ENCODE measurements around the gene EPAS1. TPM values are rescaled to one million over a fixed set of nuclear protein-coding genes. Genes with fewer than 3 reads are reported as not detected.
A peak's percentile ranks its signal among the peaks of the same experiment; 100 is the strongest.

The EPAS1 gene
- total and polyA plus RNA-seq, 9 of the 15 experiments (the other 6 are each of a cell fraction or from before 2014, with no cell fraction given), result 0.25 to 11.2 (median 4.1) TPM

- peak in 1 of 2 experiments; percentile 72; a peak in 2 of 4 replicates for TF ChIP-seq ZNF639 (CRISPR knock-in tag; conservative IDR thresholded peaks at IDR 0.05 in 1 of 2, IDR thresholded peaks at IDR 0.05 in 1 of 2)
- TF ChIP-seq CXXC5 (CRISPR knock-in tag; IDR thresholded peaks at IDR 0.05), result peak; percentile 79
- TF ChIP-seq NBN (IDR thresholded peaks at IDR 0.05; ENCODE audit: low read depth), result no peak
- TF ChIP-seq MYC (IDR thresholded peaks at IDR 0.05; ENCODE audit: low read depth, low read length), result 0 out of 2 replicates have a peak, but pooled peaks have one; percentile 27
- TF ChIP-seq MYC (CRISPR knock-in tag; IDR thresholded peaks at IDR 0.05; ENCODE audit: borderline replicate concordance, low read depth), result no peak
- TF ChIP-seq HMGN3 (IDR thresholded peaks at IDR 0.05; ENCODE audit: borderline replicate concordance, extremely low read depth, insufficient read length, low read depth, low read length), result peak; percentile 71
Measured at GRCh38 chr2:46296840-46297545, at the start of gene EPAS1 (continued).

- Histone ChIP-seq H3K79me2 (ENCODE audit: control insufficient read depth, insufficient read depth, low read length) (no peaks in the 10 kb centered on the region), H3K4me2 (ENCODE audit: insufficient read depth, low read length) (no peak overlapping the region), H3K36me3 (ENCODE audit: control insufficient read depth, insufficient read depth, low read length) (no peaks in the 10 kb centered on the region), H3K4me1 (replicated peaks in 1 of 2; ENCODE audit: control insufficient read depth in 2 of 2, insufficient read depth in 2 of 2, low read length in 2 of 2) (no peaks in the 10 kb centered on the region; a peak in 1 of 5 replicates), H2AFZ (ENCODE audit: low read depth, low read length) (no peak overlapping the region), H3K4me3 (no peak overlapping the region), H3K9ac (ENCODE audit: insufficient read depth in 1 of 2, low read depth in 2 of 2, low read length in 2 of 2) (no peak overlapping the region), H4K20me1 (replicated peaks; ENCODE audit: control insufficient read depth, insufficient read depth, low read length) (no peaks in the 10 kb centered on the region), H3K27ac (ENCODE audit: extremely low read depth, low read depth, low read length) (no peak overlapping the region), H3K9me3 (replicated peaks; ENCODE audit: control insufficient read depth, insufficient read depth, low read depth, low read length) (no peaks in the 10 kb centered on the region), H3K9me1 (ENCODE audit: control insufficient read depth, insufficient read depth, low read length) (no peaks in the 10 kb centered on the region), H3K27me3 (ENCODE audit: control insufficient read depth in 2 of 2, insufficient read depth in 2 of 2, low read length in 2 of 2) (no peaks in the 10 kb centered on the region)
- BruUV-seq (replicated peaks), result no TSS peak
- CTCF ChIA-PET (ENCODE audit: low intra/inter-chr PET ratio), result no interaction called here
- ATAC-seq, result no peak
- no peak for FAIRE-seq
- no peak for DNase-seq (ENCODE audit: extremely low read depth in 1 of 4, low spot score in 3 of 4)
- in situ Hi-C loops (cut with MboI), result no loop called here
- no peak for TF ChIP-seq EZH2 (IDR thresholded peaks at IDR 0.05; ENCODE audit: borderline replicate concordance, low read depth, low read length)
- TF ChIP-seq EWSR1 (IDR thresholded peaks at IDR 0.05; ENCODE audit: borderline replicate concordance, low read depth, partially characterized antibody), result no peak
- TF ChIP-seq POLR2H (tag; IDR thresholded peaks at IDR 0.05; ENCODE audit: low read depth), result no peak
- TF ChIP-seq PTRF (tag; IDR thresholded peaks at IDR 0.05), result no peak
- TF ChIP-seq ATF1 (CRISPR knock-in tag; IDR thresholded peaks at IDR 0.05), result no peak
- TF ChIP-seq ATF1 (tag; IDR thresholded peaks at IDR 0.05), result no peak
- no peak for TF ChIP-seq STAG1 (CRISPR knock-in tag; IDR thresholded peaks at IDR 0.05; ENCODE audit: borderline replicate concordance)
- TF ChIP-seq HDAC6 (IDR thresholded peaks at IDR 0.05; ENCODE audit: low read depth, low read length), result no peak
- no peak for TF ChIP-seq RAD21 (CRISPR knock-in tag; conservative IDR thresholded peaks at IDR 0.05 in 1 of 2, IDR thresholded peaks at IDR 0.05 in 1 of 2)
- intact Hi-C loops (cut with micrococcal nuclease), result no loop called here
- POLR2A ChIA-PET, result interaction anchor here (0.6 kb wide), 1 partner anchor 957 kb away, joined by 3 read pairs; no protein-coding TSS in a partner anchor
Measured at GRCh38 chr2:46248171-46248570, 49.0 kb upstream of the EPAS1 start.
